Measurements from ENCODE around the gene RPS8.
"Not testable (repeated sequence)": the region's sequence is repeated elsewhere in the genome, so short reads cannot be mapped to it uniquely, and the experiment has no call there.

Gene RPS8

DNA sequence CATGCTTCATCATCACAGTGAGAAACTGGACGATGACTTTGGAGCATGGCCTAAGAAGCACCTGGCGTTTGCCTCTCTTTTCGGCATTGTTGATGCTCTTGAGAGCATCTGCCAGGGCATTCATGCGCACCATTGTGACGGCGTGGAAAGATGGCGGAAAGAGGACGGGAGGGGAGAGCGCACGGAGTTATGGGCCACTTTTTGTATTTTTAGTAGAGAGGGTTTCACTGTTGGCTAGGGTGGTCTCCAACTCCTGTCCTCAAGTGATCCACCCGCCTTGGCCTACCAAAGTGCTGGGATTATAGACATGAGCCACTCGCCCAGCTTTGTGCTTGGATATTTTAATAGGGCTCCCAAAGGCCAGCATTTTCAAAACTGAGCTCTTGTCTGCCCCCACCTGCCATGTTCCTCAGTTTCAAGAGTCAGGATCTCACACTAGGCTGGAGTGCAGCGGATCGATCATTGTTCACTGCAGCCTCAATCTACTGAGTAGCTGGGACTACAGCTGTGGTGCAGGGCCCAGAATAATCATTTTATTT is 5.3 kb downstream of the RPS8 start:
- DNase-seq (ENCODE audit: low read depth), result no peak

- no peak for DNase-seq (ENCODE audit: low read depth)
Observed at GRCh38 chr1:44783697-44784093, 8.4 kb downstream of the RPS8 start.

DNA sequence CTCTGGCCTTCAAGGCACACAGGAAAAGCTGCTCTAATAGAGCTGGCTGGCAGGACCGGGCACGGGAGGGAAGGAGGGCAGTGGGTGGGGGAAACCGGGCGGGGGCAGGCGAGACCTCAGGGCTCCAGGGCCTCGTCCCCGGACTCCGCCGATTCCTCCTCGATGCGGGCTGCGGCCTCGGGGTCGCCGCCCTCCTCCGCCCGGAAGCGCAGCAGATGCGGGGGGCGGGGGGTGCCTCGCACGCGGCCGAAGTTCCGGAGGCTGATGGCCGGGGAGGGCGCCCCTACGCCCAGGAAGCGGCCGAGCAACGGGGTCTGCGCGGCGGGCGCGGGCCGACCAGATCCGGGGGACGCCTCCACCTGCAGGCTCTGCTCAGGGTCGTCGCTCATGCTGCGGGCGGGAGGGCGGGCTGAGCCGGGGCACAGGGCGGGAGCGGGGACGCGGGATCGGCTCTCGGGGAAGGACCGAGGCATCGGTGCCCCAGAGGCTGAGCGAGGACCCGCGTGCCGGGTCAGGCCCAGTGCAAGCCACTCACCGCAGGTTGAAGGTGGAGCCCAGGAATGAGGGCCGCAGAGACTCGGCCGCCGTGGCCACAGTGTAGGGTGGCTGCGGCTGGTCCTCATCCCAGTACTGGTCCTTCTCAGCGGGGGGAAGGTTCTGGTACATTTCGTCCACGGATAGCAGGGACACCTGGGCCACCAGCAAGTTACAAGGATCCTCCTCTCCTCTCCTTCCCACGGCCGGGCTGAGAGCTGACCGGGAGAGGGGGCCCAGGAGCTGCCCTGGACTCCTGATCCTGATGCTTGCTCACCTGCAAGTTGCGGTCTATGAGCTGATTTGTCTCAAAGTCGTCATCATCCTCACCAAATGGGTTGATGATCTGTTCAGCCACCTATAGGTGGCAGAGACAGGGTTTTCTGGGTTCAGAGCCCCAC is 9.0 kb downstream of the RPS8 start:
- DNase-seq (ENCODE audit: low read depth), result no peak

DNA sequence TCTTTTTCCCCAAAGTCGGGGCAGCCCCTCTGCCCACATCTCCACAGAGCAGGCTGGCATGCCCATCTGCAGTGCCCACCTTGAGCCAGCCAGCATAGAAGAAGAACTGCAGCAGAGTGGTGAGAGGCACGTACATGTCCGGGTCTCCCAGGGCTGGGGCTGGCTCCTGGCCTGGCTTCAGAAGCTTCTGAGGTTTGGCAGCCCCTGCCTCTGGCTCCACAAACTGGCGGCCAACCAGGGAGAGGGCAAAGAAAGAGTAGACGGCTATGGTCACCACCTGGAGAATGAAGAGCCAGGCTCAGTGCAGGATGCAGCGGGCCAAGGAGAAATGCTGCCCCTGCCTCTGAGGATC is 9.7 kb downstream of the RPS8 start:
- DNase-seq (ENCODE audit: low read depth), result no peak

- DNase-seq (ENCODE audit: low read depth), result no peak
Observed at GRCh38 chr1:44785501-44786137, 10.3 kb downstream of the RPS8 start.

GRCh38 chr1:44786138-44786840 is 10.9 kb downstream of the RPS8 start:
- no peak for DNase-seq (ENCODE audit: low read depth)

DNA sequence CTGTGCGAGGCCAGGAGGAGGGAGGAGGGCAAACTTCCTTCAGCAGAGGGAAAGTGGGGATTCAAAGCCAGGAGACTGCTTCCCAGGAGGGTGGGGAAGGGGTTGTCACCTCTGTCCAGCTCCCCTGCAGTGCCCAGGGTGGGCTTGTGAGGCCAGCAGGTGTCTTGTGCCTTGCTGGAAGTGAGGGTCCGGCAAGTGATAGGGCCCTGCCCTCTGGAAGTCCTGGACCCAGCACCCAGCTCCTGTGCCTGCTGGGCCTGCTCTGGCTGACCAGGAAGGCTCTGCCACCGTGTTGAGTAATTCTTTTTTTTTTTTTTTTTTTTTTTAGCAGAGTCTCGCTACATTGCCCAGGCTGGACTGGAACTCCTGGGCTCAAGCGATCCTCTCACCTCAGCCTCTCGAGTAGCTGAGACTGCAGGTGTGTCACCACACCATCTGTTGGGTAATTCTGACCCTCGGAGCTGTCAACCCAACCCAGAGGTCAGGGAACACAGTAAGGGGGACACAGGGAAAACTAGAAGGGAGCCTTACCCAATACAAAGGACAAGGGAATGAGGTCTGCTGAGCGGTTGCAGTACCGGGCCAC is 11.6 kb downstream of the RPS8 start:
- DNase-seq (ENCODE audit: low read depth), result no peak

DNA sequence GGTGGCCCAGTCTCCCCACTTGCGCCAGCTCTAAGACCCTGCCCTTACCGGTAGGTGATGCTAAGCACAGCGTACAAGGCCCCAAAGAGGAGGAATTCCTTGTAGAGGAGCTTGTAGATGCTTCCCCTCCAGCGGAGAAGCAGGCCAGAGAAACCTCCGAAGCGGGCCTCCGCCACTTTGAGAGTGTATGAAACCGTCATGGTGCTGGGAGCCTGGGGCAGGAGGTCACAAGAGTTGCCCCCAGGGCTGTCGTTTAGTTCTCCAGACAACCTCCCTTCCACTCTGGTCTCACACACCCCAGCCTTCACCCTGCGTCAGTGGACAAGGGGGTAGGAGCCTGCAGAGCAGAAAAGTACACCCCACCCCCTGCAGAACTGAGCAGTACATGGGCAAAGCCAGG is 12.2 kb downstream of the RPS8 start:
- DNase-seq (ENCODE audit: low read depth), result no peak

GRCh38 chr1:44788120-44788860 is 12.9 kb downstream of the RPS8 start, which contains the start of gene BEST4:
TSS of gene BEST4 (minus strand) at chr1:44788170. CDS start at chr1:44787705, 465 bp downstream.
- no peak for DNase-seq (ENCODE audit: low read depth)

- no peak for DNase-seq (ENCODE audit: low read depth)
Observed at GRCh38 chr1:44790968-44791801, 15.8 kb downstream of the RPS8 start.

- DNase-seq (ENCODE audit: low read depth), result no peak
Observed at GRCh38 chr1:44792736-44793502, 17.6 kb downstream of the RPS8 start.

DNA sequence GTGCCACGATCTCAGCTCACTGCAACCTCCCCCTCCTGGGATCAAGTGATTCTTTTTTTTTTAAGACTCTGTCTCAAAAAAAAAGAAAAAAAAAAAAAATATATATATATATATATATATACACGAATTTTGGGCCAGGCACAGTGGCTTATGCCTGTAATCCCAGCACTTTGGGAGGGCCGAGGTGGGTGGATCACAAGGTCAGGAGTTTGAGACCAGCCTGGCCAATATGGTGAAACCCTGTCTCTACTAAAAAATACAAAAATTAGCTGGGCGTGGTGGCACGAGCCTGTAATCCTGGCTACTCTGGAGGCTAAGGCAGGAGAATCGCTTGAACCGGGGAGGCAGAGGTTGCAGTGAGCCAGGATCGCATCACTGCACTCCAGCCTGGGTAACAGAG is 22.5 kb downstream of the RPS8 start:
- DNase-seq (ENCODE audit: low read depth), result not testable (repeated sequence)

GRCh38 chr1:44798481-44799365 is 23.4 kb downstream of the RPS8 start:
- DNase-seq (ENCODE audit: low read depth), result no peak

DNA sequence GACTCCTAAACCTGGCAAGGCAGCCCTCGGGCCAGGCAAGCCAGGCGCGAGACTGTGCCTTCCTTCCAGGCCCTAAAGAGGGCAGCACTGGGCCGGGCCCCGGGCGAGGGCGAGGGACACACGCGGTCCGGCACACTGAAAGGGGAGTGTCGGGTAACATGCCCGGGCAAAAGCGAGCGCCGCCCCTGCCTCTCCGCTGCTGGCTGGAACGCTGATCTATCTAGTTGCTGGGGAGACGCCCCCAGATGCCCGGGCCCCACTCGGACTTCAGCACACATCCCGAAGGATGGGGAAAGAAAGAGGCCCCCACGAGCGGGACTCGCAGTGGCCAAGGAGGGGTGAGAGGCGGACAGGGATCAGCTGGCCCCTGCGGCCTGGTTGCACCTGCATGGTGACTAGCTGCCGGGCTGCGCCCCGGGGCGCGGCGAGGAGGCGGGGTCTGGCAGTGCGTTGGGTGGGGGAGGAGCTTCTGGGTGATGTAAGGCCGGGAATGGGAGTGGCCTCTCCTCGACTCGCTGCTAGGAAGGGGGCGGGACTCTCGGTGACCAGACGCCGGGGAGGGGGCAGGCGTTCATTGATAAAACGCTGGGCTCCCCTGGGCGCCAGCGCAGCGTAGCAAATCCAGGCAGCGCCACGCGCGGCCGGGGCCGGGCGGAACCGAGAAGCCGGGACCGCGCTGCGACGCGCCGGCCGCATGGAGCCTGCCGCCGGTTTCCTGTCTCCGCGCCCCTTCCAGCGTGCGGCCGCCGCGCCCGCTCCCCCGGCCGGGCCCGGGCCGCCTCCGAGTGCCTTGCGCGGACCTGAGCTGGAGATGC is 24.6 kb downstream of the RPS8 start, which contains the start of gene PLK3:
Gene PLK3 (plus strand): TSS at position 608 of the 815 bp plus-strand sequence. CDS start 87 bp downstream, at position 695.
- peak; percentile 96 for DNase-seq (ENCODE audit: low read depth)

GRCh38 chr1:44801491-44802305 is 26.4 kb downstream of the RPS8 start:
- no peak for DNase-seq (ENCODE audit: low read depth)

DNA sequence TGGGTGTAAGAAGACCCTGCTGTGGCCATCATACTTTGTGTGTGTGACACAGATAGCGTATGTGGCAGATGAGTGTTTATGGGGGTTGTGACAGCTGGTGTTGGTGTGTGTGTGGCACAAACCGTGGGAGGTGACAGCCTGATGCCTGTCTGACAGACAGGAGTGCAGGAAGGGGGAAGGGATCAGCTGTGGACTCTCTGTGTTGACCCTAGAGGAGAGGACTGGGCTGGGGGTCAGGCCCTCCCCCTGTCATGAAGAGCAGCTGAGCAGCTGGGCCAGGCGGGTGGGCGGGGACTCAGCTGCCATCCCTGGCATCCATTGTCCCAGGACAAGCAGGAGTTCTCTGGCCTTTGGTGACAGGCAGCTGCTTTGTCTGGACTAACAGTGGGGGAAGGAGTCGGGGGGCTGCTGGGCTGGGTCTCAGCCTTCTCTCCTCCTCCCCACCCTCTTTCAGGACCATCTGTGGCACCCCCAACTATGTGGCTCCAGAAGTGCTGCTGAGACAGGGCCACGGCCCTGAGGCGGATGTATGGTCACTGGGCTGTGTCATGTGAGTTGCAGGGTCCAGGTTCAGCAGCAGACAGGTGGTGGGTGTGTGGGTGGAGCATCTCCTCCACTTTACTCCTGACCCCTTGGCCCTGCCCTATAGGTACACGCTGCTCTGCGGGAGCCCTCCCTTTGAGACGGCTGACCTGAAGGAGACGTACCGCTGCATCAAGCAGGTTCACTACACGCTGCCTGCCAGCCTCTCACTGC is 27.1 kb downstream of the RPS8 start:
- DNase-seq (ENCODE audit: low read depth), result no peak
